GM23248 (cell line): Measurements from ENCODE around the gene UMODL1. TPM values are rescaled to one million over a fixed set of nuclear protein-coding genes. Genes with fewer than 3 reads are reported as not detected.

Experiments
- DNase-seq: peaks from one replicate; pipeline ENCODE4 v3.0.0-alpha.2; 2015
- H2AFZ ChIP-seq: fragments of 200-600 bp; sonication (generic); 2 replicates; pipeline ENCODE4 v1.6.1; 2016; ENCODE audit warnings: antibody characterized with exemption
- H3F3A ChIP-seq: fragments of 200-600 bp; sonication (generic); 2 replicates; pipeline ENCODE4 v1.6.1; 2016; ENCODE audit warnings: mild to moderate bottlenecking, antibody characterized with exemption, mixed run types; ENCODE audit not compliant: insufficient read depth
- H3K27ac ChIP-seq: fragments of 200-600 bp; sonication (generic); 2 replicates; pipeline ENCODE4 v1.5.1; 2016; ENCODE audit warnings: mild to moderate bottlenecking
- H3K27me3 ChIP-seq: fragments of 200-600 bp; sonication (generic); replicated peaks from 2 replicates; pipeline ENCODE4 v1.6.1; 2016; ENCODE audit warnings: mild to moderate bottlenecking; ENCODE audit not compliant: insufficient read depth
- H3K36me3 ChIP-seq: fragments of 200-600 bp; sonication (generic); 2 replicates; pipeline ENCODE4 v1.6.1; 2016; ENCODE audit warnings: low read depth, mild to moderate bottlenecking
- H3K4me1 ChIP-seq: fragments of 200-600 bp; sonication (generic); 2 replicates; pipeline ENCODE4 v1.6.1; 2016; ENCODE audit warnings: mild to moderate bottlenecking; ENCODE audit not compliant: insufficient read depth
- H3K4me2 ChIP-seq: fragments of 200-600 bp; sonication (generic); one replicate; pipeline ENCODE4 v1.6.1; 2016; ENCODE audit warnings: mild to moderate bottlenecking; ENCODE audit not compliant: unreplicated experiment
- H3K4me3 ChIP-seq: fragments of 200-600 bp; sonication (generic); 2 replicates; pipeline ENCODE4 v1.5.1; 2016; ENCODE audit warnings: mild to moderate bottlenecking
- H3K79me2 ChIP-seq: fragments of 200-600 bp; sonication (generic); 2 replicates; pipeline ENCODE4 v1.6.1; 2016; ENCODE audit warnings: mild to moderate bottlenecking; ENCODE audit not compliant: insufficient read depth
- H3K9ac ChIP-seq: fragments of 200-600 bp; sonication (generic); 2 replicates; pipeline ENCODE4 v1.6.1; 2016; ENCODE audit warnings: mild to moderate bottlenecking
- H3K9me2 ChIP-seq: fragments of 200-600 bp; sonication (generic); 2 replicates; pipeline ENCODE4 v1.6.1; 2016; ENCODE audit warnings: mixed run types, mild to moderate bottlenecking, moderate library complexity; ENCODE audit not compliant: insufficient read depth
- H3K9me3 ChIP-seq: fragments of 200-600 bp; sonication (generic); one replicate; pipeline ENCODE4 v1.6.1; 2017; ENCODE audit warnings: low read depth
- H4K20me1 ChIP-seq: fragments of 200-600 bp; sonication (generic); 2 replicates; pipeline ENCODE4 v1.6.0; 2016; ENCODE audit not compliant: insufficient read depth
- EZH2 ChIP-seq: fragments of 200-600 bp; sonication (generic); IDR thresholded peaks from 2 replicates; pipeline ENCODE4 v1.6.1; 2018; ENCODE audit warnings: antibody characterized with exemption, mild to moderate bottlenecking; ENCODE audit not compliant: insufficient read depth, poor library complexity, severe bottlenecking
- EZH2phosphoT487 ChIP-seq: fragments of 200-600 bp; sonication (generic); IDR thresholded peaks from 2 replicates; pipeline ENCODE4 v1.6.1; 2018; ENCODE audit warnings: antibody characterized with exemption, moderate library complexity, mild to moderate bottlenecking, low read depth; ENCODE audit not compliant: insufficient read depth
- WGBS, 2 experiments: methylation state at CpG; one replicate each; pipeline ENCODE4 v1.1.6; 2015 to 2017; ENCODE audit warnings: low lambda C conversion rate in 2 of 2, low coverage in 1 of 2; ENCODE audit errors: missing lambda C conversion rate in 2 of 2; 5-methylcytosine and 5-hydroxymethylcytosine counted together
- in situ Hi-C: fragments of 300-500 bp; cut with MboI; formaldehyde crosslinking; loops from 2 replicates; pipeline ENCODE4 v1.15.0; 2020
- polyA plus RNA-seq: library from polyadenylated mRNA; unstranded; fragments of >200 nt; fragmentation: Nextera tagmentation; extraction: Ambion mirVana; gene quantifications from 2 replicates; pipeline ENCODE4 v1.2.1, GENCODE V29; 2016
- total RNA-seq: library from RNA; depleted of rRNA; stranded (reverse); fragments of >200 nt; shearing (Covaris generic); gene quantifications from 2 replicates; pipeline ENCODE4 v1.2.3, GENCODE V29; 2014

Gene UMODL1
- total and polyA plus RNA-seq, 2 experiments from 2014 or later, result not detected

DNA sequence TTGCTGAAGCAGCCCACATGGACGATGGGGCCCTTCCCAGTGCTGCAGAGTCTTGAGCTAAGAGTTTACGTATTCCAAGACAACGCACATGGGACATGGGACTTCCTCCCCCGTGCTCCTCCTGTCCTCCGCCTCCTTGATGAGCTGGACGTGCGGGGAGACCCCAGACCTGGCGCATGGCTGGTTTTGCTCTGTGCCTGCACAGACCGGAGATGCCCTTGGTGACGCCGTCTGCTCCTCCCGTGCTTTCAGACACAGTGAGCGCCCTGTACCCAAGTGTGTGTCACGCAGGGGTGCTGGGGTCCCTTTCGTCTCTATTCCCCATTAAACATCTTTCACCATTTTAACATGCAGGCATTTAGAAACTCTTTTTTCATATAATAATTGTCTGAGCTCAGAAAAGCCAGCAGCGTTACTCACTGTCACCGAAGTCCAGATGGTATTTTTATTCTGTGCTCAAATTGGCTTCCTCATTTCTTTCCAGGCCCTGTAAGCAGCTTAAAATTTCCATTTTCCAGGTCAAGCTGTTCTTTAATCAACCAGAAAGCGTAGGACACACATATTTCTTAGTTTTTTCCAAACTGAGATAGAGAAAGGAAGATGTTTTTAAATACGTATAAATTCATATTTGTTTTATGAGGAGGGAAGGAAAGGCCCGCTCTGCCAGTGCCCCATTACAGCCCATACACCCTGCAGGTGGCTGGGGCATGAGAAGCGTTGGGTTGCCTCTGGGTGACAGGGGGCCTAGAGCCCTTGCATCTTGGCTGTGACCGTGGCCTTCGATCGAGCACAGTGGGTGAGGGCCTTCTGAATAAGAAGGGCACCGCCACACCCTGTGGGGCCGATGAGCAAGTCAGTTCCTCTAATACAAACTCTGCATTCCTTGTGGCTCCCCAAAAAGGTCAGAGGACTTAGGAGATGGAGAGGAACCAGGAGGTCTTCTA, 43.0 kb upstream of the UMODL1 start:
- H3K27ac ChIP-seq, result no peak overlapping the region
- TF ChIP-seq EZH2 (no peak), EZH2phosphoT487 (no peak)
- in situ Hi-C loops, result no loop called here
- H3K27me3 ChIP-seq, result no peaks in the 10 kb centered on the region
- DNase-seq, result peak; percentile 25
- H3K79me2 ChIP-seq, result no peaks in the 10 kb centered on the region
- peaks cover 9% of the 10 kb centered on the region; the same call in 1 of the 2 replicates for H3K4me1 ChIP-seq
- H3K4me2 ChIP-seq, result no peak overlapping the region
- peak overlapping the region; percentile 34; the same call in 1 of the 2 replicates for H2AFZ ChIP-seq
- H3K9me3 ChIP-seq, result no peaks in the 10 kb centered on the region
- 47 to 49% methylated on average over 26 of the region's 26 CpGs for WGBS, 2 experiments
- H3F3A ChIP-seq, result no peaks in the 10 kb centered on the region
- no peaks in the 10 kb centered on the region for H4K20me1 ChIP-seq
- no peak overlapping the region for H3K4me3 ChIP-seq
- no peak overlapping the region for H3K9ac ChIP-seq
- H3K36me3 ChIP-seq, result no peaks in the 10 kb centered on the region
- no peaks in the 10 kb centered on the region for H3K9me2 ChIP-seq

DNA sequence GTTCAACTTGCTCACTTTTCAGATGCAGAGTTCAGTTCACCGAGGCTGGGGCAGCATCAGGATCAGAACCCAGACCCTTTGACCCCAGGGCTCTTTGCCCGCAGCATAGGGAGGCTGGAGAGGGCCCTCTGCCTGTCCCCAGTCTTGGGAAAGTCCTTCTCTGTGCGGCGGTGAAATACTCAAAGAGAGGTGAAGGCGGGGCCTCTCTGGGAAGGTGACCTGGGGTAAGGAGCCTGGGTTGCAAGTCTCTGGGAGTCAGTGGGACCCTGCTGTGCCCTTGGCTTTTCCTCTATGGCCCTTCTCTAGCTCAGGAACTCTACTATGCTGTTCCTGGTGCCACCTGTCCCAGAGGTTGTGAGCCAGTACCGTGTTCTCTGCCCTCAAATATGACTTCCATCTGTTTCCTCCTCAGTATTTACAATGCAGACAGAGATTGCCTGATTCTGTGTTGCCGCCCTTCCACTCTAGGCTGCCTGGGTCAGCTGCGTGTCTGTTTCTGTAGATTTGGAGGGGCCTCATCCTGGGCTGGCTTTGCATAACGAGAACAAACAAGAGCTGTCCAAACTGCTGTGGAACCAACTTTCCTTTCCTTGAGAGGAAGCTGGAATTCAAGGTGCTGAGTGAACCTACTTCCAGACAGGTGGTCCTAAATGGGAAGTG, 42.2 kb upstream of the UMODL1 start:
- Histone ChIP-seq H4K20me1 (no peaks in the 10 kb centered on the region), H3K4me3 (no peak overlapping the region), H3K27ac (no peak overlapping the region), H2AFZ (no peak overlapping the region), H3K4me2 (no peak overlapping the region), H3K36me3 (no peaks in the 10 kb centered on the region), H3K9ac (no peak overlapping the region), H3K9me3 (no peaks in the 10 kb centered on the region), H3F3A (no peaks in the 10 kb centered on the region), H3K79me2 (no peaks in the 10 kb centered on the region), H3K4me1 (peaks cover 9% of the 10 kb centered on the region; the same call in 1 of the 2 replicates), H3K9me2 (no peaks in the 10 kb centered on the region), H3K27me3 (no peaks in the 10 kb centered on the region)
- 88 to 94% methylated on average over 9 of the region's 9 CpGs for WGBS, 2 experiments
- in situ Hi-C loops, result no loop called here
- TF ChIP-seq EZH2, result no peak
- TF ChIP-seq EZH2phosphoT487, result no peak
- DNase-seq, result no peak

DNA sequence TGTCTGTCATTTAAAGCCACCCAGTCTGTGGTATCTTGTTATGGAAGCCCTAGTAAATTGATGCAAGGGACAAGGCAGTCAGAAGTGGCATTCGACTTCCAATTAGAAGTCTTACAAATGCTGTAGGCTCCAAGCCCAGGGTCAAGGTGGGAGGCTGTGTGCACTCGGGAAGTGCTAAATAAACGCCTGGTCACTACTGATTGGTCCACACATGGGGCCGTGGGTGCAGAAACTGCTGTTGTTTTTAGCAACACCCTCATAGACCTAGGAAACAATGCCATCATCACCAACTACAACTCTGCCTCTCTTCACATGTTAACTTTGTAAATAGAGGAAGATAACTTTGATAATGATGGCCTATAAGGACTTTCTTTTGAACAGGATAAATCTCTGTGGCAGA, 40.8 kb upstream of the UMODL1 start:
- H2AFZ ChIP-seq, result no peak overlapping the region
- no peaks in the 10 kb centered on the region for H3F3A ChIP-seq
- no peak overlapping the region for H3K9ac ChIP-seq
- no peak overlapping the region for H3K4me2 ChIP-seq
- H3K27me3 ChIP-seq, result no peaks in the 10 kb centered on the region
- no peak overlapping the region for H3K27ac ChIP-seq
- in situ Hi-C loops, result no loop called here
- no peaks in the 10 kb centered on the region for H3K36me3 ChIP-seq
- TF ChIP-seq EZH2, result no peak
- TF ChIP-seq EZH2phosphoT487, result no peak
- no peak for DNase-seq
- 77 to 88% methylated on average over 4 of the region's 4 CpGs for WGBS, 2 experiments
- H3K4me1 ChIP-seq, result peaks cover 5% of the 10 kb centered on the region; the same call in 1 of the 2 replicates
- no peak overlapping the region for H3K4me3 ChIP-seq
- no peaks in the 10 kb centered on the region for H3K9me2 ChIP-seq
- H4K20me1 ChIP-seq, result no peaks in the 10 kb centered on the region
- no peaks in the 10 kb centered on the region for H3K79me2 ChIP-seq
- no peaks in the 10 kb centered on the region for H3K9me3 ChIP-seq

DNA sequence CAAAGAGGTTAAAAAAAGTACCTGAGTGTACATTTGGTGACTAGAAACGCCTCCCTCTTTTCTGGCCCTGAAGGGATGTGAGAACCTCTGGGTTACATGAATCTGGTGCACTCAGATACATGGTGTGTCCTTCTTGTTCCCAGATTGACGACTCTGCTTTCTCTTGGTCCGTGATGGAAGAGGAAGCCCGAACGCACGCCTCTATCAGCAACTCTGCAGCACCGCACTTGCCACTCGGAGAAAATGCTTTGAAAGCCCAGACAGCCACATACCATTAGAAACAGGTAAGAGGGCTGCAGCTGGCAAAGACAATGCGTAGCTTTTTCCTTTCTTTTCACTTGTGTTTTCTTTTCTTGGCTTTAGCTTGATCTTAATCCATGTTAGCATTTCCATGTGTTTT, 39.9 kb upstream of the UMODL1 start:
- Histone ChIP-seq H3K27ac (no peak overlapping the region), H3K36me3 (no peaks in the 10 kb centered on the region), H3K27me3 (no peaks in the 10 kb centered on the region), H3K79me2 (no peaks in the 10 kb centered on the region), H3K9ac (no peak overlapping the region), H2AFZ (no peak overlapping the region), H3K4me1 (no peaks in the 10 kb centered on the region), H3K4me2 (no peak overlapping the region), H3F3A (no peaks in the 10 kb centered on the region), H3K9me2 (no peaks in the 10 kb centered on the region), H3K9me3 (no peaks in the 10 kb centered on the region), H4K20me1 (no peaks in the 10 kb centered on the region), H3K4me3 (no peak overlapping the region)
- WGBS, 2 experiments, result 88 to 90% methylated on average over 9 of the region's 9 CpGs
- DNase-seq, result no peak
- in situ Hi-C loops, result no loop called here
- TF ChIP-seq EZH2 (no peak), EZH2phosphoT487 (no peak)
